ENCODE data around the gene STK32A. TPM values are rescaled to one million over a fixed set of nuclear protein-coding genes. Genes with fewer than 3 reads are reported as not detected.
A peak's percentile ranks its signal among the peaks of the same experiment; 100 is the strongest.
"Not testable (repeated sequence)": the region's sequence is repeated elsewhere in the genome, so short reads cannot be mapped to it uniquely, and the experiment has no call there.

Gene STK32A
- total RNA-seq, 2 donors from 2014 or later: 0.64 to 12.9 TPM

DNA sequence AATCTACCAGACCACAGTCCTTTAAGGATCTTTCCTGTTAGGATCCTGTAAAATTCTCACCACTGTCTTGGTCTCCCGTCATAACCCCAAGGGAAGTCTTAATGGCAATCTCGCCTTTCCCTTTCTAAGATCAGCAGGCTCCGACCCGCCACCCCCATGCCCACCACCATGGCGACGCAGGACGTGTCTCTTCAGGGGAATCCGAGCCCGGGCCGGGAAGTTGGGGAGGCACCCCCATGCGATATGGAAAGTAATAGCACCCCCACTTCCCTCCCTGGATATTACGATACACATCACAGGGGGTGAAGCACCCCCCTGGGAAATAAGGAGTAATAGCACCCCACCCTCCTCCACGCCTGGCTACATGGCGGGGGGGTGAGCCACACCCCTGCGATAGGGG, 8.3 kb upstream of the STK32A start:
- no peaks in the 10 kb centered on the region for H3K36me3 ChIP-seq
- intact Hi-C loops (cut with DNase I): loop anchor here (5.0 to 10.0 kb wide), 2 partner anchors 141 to 228 kb away; no protein-coding TSS in a partner anchor
- TF ChIP-seq POLR2A (IDR thresholded peaks at IDR 0.05) (no peak), POLR2AphosphoS5 (IDR thresholded peaks at IDR 0.05) (no peak)
- TF ChIP-seq, protein P1, sequence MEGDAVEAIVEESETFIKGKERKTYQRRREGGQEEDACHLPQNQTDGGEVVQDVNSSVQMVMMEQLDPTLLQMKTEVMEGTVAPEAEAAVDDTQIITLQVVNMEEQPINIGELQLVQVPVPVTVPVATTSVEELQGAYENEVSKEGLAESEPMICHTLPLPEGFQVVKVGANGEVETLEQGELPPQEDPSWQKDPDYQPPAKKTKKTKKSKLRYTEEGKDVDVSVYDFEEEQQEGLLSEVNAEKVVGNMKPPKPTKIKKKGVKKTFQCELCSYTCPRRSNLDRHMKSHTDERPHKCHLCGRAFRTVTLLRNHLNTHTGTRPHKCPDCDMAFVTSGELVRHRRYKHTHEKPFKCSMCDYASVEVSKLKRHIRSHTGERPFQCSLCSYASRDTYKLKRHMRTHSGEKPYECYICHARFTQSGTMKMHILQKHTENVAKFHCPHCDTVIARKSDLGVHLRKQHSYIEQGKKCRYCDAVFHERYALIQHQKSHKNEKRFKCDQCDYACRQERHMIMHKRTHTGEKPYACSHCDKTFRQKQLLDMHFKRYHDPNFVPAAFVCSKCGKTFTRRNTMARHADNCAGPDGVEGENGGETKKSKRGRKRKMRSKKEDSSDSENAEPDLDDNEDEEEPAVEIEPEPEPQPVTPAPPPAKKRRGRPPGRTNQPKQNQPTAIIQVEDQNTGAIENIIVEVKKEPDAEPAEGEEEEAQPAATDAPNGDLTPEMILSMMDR (IDR thresholded peaks at IDR 0.05): no peak
- H3K9me3 ChIP-seq: no peaks in the 10 kb centered on the region
- H3K4me3 ChIP-seq: no peak overlapping the region
- no peak for DNase-seq (ENCODE audit: low spot score)
- 96% methylated on average over 15 of the region's 15 CpGs for WGBS
- H3K27ac ChIP-seq: no peak overlapping the region
- no peaks in the 10 kb centered on the region for H3K4me1 ChIP-seq (replicated peaks)
- H3K27me3 ChIP-seq (replicated peaks; ENCODE audit: insufficient read depth): no peaks in the 10 kb centered on the region

GRCh38 chr5:147234239-147234824, 494 bp upstream of the STK32A start:
- peak overlapping the region; percentile 53 to 66 for H3K27ac ChIP-seq
- TF ChIP-seq POLR2AphosphoS5 (IDR thresholded peaks at IDR 0.05): no peak
- TF ChIP-seq POLR2A (IDR thresholded peaks at IDR 0.05): no peak
- TF ChIP-seq, protein P1 (IDR thresholded peaks at IDR 0.05): no peak
- no peaks in the 10 kb centered on the region for H3K27me3 ChIP-seq (replicated peaks; ENCODE audit: insufficient read depth)
- no peaks in the 10 kb centered on the region for H3K36me3 ChIP-seq
- H3K9me3 ChIP-seq: no peaks in the 10 kb centered on the region
- peaks cover 4% of the 10 kb centered on the region for H3K4me1 ChIP-seq (replicated peaks)
- intact Hi-C loops (cut with DNase I): loop anchor here (5.0 kb wide), 1 partner anchor 323 kb away; no protein-coding TSS in a partner anchor
- peak overlapping the region; percentile 35 to 42 for H3K4me3 ChIP-seq
- under 1% methylated on average over 25 of the region's 32 CpGs for WGBS
- DNase-seq (ENCODE audit: low spot score): no peak

- peaks cover 2% of the 10 kb centered on the region for H3K4me1 ChIP-seq (replicated peaks)
- intact Hi-C loops (cut with DNase I): no loop called here
- H3K36me3 ChIP-seq: no peaks in the 10 kb centered on the region
- H3K4me3 ChIP-seq: no peak overlapping the region
- TF ChIP-seq POLR2AphosphoS5 (IDR thresholded peaks at IDR 0.05): no peak
- TF ChIP-seq, protein P1 (IDR thresholded peaks at IDR 0.05): no peak
- no peak for TF ChIP-seq POLR2A (IDR thresholded peaks at IDR 0.05)
- no peaks in the 10 kb centered on the region for H3K27me3 ChIP-seq (replicated peaks; ENCODE audit: insufficient read depth)
- WGBS: 92% methylated on average over 4 of the region's 4 CpGs
- H3K27ac ChIP-seq: no peak overlapping the region
- no peak for DNase-seq (ENCODE audit: low spot score)
- H3K9me3 ChIP-seq: no peaks in the 10 kb centered on the region
These were observed 5.6 kb downstream of the STK32A start for GRCh38 chr5:147240266-147240985.

DNA sequence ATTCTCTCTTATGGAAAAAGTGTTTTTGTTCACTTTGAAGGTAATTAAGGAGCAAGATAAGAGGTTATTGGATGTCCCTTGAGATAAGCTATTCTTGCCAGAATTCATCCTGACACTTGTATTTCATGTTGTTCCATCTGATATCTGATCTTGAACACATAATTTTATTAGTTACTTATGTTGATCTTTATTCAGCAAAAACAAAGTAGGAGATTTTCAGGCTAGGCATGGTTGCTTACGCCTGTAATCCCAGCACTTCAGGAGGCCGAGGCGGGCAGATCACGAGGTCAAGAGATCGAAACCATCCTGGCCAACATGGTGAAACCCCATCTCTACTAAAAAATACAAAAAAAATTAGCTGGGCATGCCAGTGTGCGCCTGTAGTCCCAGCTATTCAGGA, 8.4 kb downstream of the STK32A start:
- H3K9me3 ChIP-seq; H3K36me3 ChIP-seq; H3K4me3 ChIP-seq; DNase-seq (ENCODE audit: low spot score); H3K4me1 ChIP-seq (replicated peaks); H3K27me3 ChIP-seq (replicated peaks; ENCODE audit: insufficient read depth); intact Hi-C loops (cut with DNase I); H3K27ac ChIP-seq: not testable (repeated sequence)
- WGBS: 65% methylated on average over 6 of the region's 6 CpGs
- peak; percentile 55 for TF ChIP-seq POLR2AphosphoS5 (IDR thresholded peaks at IDR 0.05)

DNA sequence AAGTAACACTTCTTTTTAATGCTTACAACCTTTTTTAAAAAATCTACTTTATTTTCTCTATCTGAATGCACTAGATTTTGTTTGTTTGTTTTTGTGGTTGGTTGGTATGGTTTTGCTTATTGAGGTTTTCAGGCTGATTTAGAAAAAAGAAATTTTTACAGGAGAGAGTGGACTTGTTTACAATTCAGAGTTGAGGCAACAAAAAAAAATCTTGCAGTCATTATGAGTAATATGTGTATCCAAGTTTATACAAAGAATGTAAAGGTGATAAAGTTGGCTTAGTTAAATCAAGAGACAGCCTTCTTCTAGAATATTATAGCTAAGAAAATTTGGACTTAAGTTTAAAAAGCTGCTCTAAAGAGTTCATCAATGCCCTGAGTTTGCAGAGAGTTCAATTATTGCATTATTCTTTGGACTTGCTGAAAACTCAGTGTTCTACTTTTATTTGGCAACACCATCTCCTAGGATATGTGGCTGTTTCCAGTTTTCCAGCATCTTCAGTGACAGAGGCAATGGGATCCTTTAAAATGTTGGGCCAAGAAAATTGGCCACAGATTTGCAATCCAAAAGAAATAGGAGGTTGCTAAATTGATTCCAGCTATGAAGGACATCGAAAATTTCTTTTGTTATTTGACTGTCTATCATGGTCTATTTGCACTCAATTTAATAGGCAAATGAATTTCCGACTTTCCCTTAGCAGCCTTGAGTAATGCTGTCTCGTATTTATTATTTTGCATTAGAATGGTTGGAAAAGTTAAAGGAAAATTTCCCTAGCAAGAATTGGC, 10.7 kb downstream of the STK32A start:
- H3K4me3 ChIP-seq: no peak overlapping the region
- H3K36me3 ChIP-seq: no peaks in the 10 kb centered on the region
- no peak for DNase-seq (ENCODE audit: low spot score)
- TF ChIP-seq POLR2A (IDR thresholded peaks at IDR 0.05) (no peak), POLR2AphosphoS5 (IDR thresholded peaks at IDR 0.05) (no peak)
- TF ChIP-seq, protein P1 (IDR thresholded peaks at IDR 0.05): no peak
- no peaks in the 10 kb centered on the region for H3K27me3 ChIP-seq (replicated peaks; ENCODE audit: insufficient read depth)
- WGBS: 47% methylated on average over 3 of the region's 3 CpGs
- H3K27ac ChIP-seq: no peak overlapping the region
- intact Hi-C loops (cut with DNase I): no loop called here
- no peaks in the 10 kb centered on the region for H3K9me3 ChIP-seq
- no peaks in the 10 kb centered on the region for H3K4me1 ChIP-seq (replicated peaks)
